Ascending aorta (tissue), 2 donors: ENCODE results near the gene LENG8. TPM values are rescaled to one million over a fixed set of nuclear protein-coding genes. Genes with fewer than 3 reads are reported as not detected.

Source experiments
- DNase-seq, 2 donors: peaks; one replicate each; pipeline ENCODE4 v3.0.0-alpha.2; 2019; ENCODE audit warnings: low spot score in 2 of 2
- H3K27ac ChIP-seq, 2 donors: fragments of 200-600 bp; sonication (generic); one replicate each; pipeline ENCODE4 v1.5.1; 2016 to 2017; ENCODE audit warnings: mild to moderate bottlenecking in 1 of 2
- H3K27me3 ChIP-seq: fragments of 200-600 bp; sonication (generic); one replicate; pipeline ENCODE4 v1.5.1; 2017
- H3K36me3 ChIP-seq, 2 donors: fragments of 200-600 bp; sonication (generic); one replicate each; pipeline ENCODE4 v1.5.1; 2016
- H3K4me1 ChIP-seq, 2 donors: fragments of 200-600 bp; sonication (generic); one replicate each; pipeline ENCODE4 v1.5.1; 2016 to 2017; ENCODE audit warnings: mild to moderate bottlenecking in 1 of 2
- H3K4me3 ChIP-seq, 2 donors: fragments of 200-600 bp; sonication (generic); one replicate each; pipeline ENCODE4 v1.5.1; 2016 to 2017; ENCODE audit warnings: mild to moderate bottlenecking in 1 of 2
- H3K9me3 ChIP-seq, 2 donors: fragments of 200-600 bp; sonication (generic); one replicate each; pipeline ENCODE4 v1.5.1; 2016
- intact Hi-C: fragments of 100-400 bp; cut with DNase I; formaldehyde crosslinking; loops from one replicate; pipeline ENCODE4 v1.15.1; 2023
- total RNA-seq: library from RNA; depleted of rRNA; stranded (reverse); fragments of >200 nt; gene quantifications from one replicate; pipeline ENCODE4 v1.1.0, GENCODE V29; 2016
- TF ChIP-seq, protein P1 (sequence below), 3 experiments: fragments of 200-600 bp in 2 of 3; fragments of 450-650 bp in 1 of 3; sonication (generic) in 2 of 3; IDR thresholded peaks; one replicate each; pipeline ENCODE4 v1.5.1; 2016 to 2019; ENCODE audit warnings: antibody characterized with exemption in 3 of 3, mild to moderate bottlenecking in 1 of 3, moderate library complexity in 1 of 3

The LENG8 gene
- total RNA-seq, 1 donor from 2014 or later: 402 TPM

DNA sequence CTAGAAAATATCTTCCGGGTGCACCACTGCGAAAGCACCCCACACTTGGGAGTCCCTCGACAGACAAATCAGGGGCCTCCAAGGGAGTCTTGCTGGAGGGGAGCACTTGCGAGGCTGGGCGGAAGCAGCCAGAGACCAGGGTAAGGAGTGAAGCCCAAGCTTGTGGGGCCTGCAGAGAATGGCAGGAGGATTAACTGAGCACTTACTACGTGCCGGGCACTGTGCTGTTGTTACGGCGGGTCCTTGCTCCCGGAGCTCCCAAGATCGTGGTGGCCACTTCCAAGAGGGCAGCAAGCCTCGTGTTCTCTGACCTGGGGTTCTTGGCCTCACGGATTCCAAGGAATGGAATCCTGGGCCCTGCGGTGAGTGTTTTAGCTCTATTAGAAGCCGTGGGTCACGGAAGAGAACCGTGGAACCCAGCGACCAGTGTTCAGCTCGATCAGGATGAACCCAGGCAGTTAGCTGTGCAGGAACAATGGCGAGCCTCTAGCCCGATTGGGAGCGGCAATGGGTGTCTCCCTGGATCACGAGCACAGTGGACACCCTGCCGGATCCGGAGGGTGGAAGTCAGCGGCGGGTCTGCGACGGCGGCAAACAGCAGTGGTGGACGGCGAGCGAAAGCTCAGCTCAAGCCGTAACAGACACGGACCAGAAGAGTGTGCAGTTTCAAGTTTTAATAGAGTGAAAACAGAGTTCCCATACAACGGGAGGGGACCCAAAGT, 24.2 kb upstream of the LENG8 start:
- H3K27ac ChIP-seq: no peak overlapping the region
- DNase-seq: no peak
- intact Hi-C loops: no loop called here
- H3K4me1 ChIP-seq: peaks cover 0 to 3% of the 10 kb centered on the region in 2 donors
- TF ChIP-seq, protein P1, sequence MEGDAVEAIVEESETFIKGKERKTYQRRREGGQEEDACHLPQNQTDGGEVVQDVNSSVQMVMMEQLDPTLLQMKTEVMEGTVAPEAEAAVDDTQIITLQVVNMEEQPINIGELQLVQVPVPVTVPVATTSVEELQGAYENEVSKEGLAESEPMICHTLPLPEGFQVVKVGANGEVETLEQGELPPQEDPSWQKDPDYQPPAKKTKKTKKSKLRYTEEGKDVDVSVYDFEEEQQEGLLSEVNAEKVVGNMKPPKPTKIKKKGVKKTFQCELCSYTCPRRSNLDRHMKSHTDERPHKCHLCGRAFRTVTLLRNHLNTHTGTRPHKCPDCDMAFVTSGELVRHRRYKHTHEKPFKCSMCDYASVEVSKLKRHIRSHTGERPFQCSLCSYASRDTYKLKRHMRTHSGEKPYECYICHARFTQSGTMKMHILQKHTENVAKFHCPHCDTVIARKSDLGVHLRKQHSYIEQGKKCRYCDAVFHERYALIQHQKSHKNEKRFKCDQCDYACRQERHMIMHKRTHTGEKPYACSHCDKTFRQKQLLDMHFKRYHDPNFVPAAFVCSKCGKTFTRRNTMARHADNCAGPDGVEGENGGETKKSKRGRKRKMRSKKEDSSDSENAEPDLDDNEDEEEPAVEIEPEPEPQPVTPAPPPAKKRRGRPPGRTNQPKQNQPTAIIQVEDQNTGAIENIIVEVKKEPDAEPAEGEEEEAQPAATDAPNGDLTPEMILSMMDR (IDR thresholded peaks at IDR 0.05): no peak
- no peaks in the 10 kb centered on the region for H3K36me3 ChIP-seq
- H3K9me3 ChIP-seq: no peaks in the 10 kb centered on the region
- H3K4me3 ChIP-seq: no peak overlapping the region
- no peaks in the 10 kb centered on the region for H3K27me3 ChIP-seq

DNA sequence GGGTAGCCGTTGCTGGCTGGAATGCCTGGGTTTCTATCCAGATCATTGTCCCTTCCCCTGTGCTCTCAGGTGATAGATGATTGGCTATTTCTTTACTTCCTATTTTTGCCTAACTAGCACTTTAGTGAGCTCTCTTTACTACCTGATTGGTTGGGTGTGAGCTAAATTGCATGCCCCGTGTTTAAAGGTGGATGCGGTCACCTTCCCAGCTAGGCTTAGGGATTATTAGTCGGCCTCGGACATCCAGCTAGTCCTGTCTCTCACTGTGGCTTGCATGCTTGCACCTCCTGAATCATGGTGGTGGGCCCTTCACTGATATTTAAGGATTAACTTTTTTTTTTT, 23.6 kb upstream of the LENG8 start:
- Histone ChIP-seq H3K9me3 (no peaks in the 10 kb centered on the region), H3K4me3 (no peak overlapping the region), H3K36me3 (no peaks in the 10 kb centered on the region), H3K27ac (no peak overlapping the region), H3K4me1 (peaks cover 0 to 5% of the 10 kb centered on the region in 2 donors), H3K27me3 (no peaks in the 10 kb centered on the region)
- intact Hi-C loops: no loop called here
- no peak for DNase-seq
- TF ChIP-seq, protein P1 (IDR thresholded peaks at IDR 0.05): no peak

DNA sequence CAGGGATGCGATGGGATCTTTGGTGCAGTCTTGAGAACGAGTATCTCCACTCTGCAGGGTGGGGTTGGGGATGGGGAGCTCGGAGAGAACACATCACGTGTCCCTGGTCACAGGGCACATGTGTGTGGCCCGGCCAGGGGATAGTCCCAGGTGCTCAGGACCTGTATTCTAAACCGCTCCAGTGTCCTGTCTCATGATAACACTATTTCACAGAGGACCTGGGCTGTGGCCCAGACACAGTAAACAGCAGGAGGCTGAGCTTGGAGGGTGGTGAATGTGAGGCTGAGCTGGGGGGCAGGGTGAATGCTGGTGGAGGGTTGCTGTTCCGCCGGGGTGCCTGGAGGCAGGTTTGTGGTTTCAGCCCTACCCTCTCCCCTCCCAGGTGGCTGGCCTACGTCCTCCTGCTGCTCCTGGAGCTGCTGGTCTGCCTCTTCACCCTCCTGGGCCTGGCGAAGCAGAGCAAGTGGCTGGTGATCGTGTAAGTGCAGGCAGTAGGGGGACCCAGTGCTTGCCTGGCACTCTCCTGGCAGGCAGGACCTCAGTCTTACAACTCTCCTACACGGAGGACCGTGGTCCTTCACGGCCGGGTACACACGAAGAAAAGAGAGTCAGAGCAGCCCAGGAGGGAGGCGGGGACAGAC, 22.6 kb upstream of the LENG8 start:
- H3K27me3 ChIP-seq: peaks cover 7% of the 10 kb centered on the region

DNA sequence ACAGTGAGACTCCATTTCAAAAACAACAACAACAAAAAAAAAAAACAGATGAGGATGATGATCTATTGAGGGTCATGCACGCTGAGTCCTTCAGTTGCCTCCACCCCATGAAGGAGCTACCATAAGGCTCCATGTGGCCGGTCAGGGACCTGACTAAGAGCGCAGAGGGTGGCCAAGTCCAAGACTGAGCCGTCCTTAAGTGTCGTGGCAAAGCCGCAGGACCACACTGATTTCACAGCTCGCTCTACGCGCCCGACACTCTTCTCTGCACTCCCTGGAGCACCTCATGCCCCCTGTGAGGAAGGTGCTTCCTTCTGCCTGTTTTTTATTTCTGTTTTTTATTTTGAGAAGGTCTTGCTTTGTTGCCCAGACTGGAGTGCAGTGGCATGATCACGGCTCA, 21.4 kb upstream of the LENG8 start:
- no peaks in the 10 kb centered on the region for H3K36me3 ChIP-seq

More for the DNA sequence above, 22.6 kb upstream of the LENG8 start:
- no peaks in the 10 kb centered on the region for H3K9me3 ChIP-seq
- H3K4me1 ChIP-seq: peaks cover 0 to 3% of the 10 kb centered on the region in 2 donors
- no peak for DNase-seq
- no peak overlapping the region for H3K4me3 ChIP-seq
- H3K27ac ChIP-seq: no peak overlapping the region
- intact Hi-C loops: no loop called here
- H3K36me3 ChIP-seq: no peaks in the 10 kb centered on the region
- TF ChIP-seq, protein P1 (IDR thresholded peaks at IDR 0.05): no peak

DNA sequence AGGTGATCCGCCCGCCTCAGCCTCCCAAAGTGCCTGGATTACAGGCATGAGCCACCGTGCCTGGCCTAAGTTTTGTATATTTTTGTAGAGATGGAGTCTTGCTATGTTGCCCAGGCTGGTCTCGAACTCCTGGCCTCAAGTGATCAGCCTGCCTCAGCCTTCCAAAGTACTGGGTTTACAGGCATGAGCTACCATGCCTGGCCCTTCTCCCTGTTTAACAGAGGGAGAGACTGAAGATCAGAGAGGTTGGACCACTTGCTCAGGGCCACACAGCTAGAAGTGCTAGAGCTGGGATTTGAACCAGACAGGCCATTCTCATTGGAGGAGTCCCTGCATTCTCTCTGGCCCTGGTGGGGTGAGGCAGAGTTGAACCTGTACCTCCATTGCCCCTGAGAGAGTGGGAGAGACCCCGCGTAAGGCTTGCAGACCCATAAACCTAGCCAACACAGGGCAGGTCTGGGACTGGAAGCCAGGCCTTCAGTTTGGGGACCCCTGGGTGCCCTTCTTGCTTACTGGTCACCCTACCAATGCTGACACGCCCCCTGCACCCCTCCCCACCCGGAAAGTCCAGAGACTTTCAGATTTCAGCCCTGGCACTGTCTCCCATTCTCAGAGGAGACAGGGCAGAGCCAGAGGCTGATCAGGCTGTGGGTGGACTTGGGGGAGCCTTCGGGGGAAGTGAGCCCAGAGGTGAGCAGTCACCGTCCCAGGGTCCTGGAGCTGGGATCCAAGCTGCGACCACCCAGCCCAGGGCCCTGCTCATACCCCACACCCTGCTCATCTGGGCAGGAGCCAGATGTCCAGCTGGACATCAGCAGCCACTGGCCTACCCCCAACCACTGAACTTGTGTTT, 20.4 kb upstream of the LENG8 start:
- Histone ChIP-seq H3K27me3 (peaks cover 7% of the 10 kb centered on the region), H3K4me3 (no peak overlapping the region), H3K27ac (no peak overlapping the region), H3K4me1 (peaks cover 0 to 3% of the 10 kb centered on the region in 2 donors), H3K36me3 (no peaks in the 10 kb centered on the region), H3K9me3 (no peaks in the 10 kb centered on the region)
- DNase-seq: no peak
- intact Hi-C loops: no loop called here
- TF ChIP-seq, protein P1 (IDR thresholded peaks at IDR 0.05): no peak

More for the DNA sequence above, 21.4 kb upstream of the LENG8 start:
- Histone ChIP-seq H3K27ac (no peak overlapping the region), H3K4me3 (no peak overlapping the region), H3K4me1 (peaks cover 0 to 3% of the 10 kb centered on the region in 2 donors), H3K9me3 (no peaks in the 10 kb centered on the region), H3K27me3 (peaks cover 7% of the 10 kb centered on the region)
- no peak for DNase-seq
- TF ChIP-seq, protein P1 (IDR thresholded peaks at IDR 0.05): no peak
- intact Hi-C loops: no loop called here
